ENCODE data around the gene LPAR3.

GRCh38 chr1:84929581-84929980, 36.6 kb upstream of the LPAR3 start:
- TF ChIP-seq CTCF (IDR thresholded peaks at IDR 0.05; ENCODE audit: insufficient read depth, low read length) (no peak), POLR2AphosphoS5 (IDR thresholded peaks at IDR 0.05; ENCODE audit: low read depth) (no peak), SPI1 (IDR thresholded peaks at IDR 0.05; ENCODE audit: borderline replicate concordance, low read depth) (no peak), GABPA (IDR thresholded peaks at IDR 0.05; ENCODE audit: low read depth) (no peak)

Data from HL-60 (cell line).